ENCODE measurements around the gene TCF12. TPM values are rescaled to one million over a fixed set of nuclear protein-coding genes. Genes with fewer than 3 reads are reported as not detected.
A peak's percentile ranks its signal among the peaks of the same experiment; 100 is the strongest.

Gene TCF12
- total and polyA plus RNA-seq, 2 of the 8 experiments (the other 6 are each of a cell fraction or from before 2014, with no cell fraction given) = 85.8 to 101 TPM

DNA sequence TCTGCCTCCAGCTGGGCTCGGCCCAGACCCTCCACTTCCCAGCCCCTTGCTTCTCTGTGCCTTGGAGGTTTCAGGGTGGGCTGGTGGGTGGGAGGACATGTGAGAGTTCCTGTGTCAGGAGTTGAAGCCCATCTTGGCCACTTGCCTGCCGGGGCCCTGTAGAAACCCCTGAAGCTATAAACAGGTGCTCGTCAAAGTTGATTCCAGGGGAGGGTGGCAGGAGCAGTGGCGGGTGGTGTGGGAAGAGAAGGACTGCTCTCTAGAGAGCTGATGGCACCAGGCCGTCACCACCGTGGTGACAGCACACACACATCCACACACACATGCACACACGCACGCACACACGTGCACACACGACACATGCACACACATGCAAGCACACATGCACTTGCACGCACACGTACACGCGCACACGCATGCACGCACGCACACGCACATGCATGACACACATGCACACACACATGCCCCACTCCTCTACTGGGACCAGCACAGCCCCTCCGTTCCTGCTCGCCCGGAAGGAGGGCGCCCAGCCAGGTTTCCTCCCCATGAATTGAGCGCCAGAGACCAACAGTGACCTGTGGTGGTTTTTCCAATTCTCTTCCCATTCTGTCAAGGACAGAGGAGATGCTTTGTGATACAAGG is 401.6 kb downstream of the TCF12 start:
- CTCF ChIA-PET (ENCODE audit: partially characterized antibody) = interaction anchor here (0.9 kb wide), 1 partner anchor 8 kb away, joined by 4 read pairs; no protein-coding TSS in a partner anchor
- H3K79me1 ChIP-seq (ENCODE audit: low read depth, low read length) = no peaks in the 10 kb centered on the region
- H4K8ac ChIP-seq (ENCODE audit: extremely low read depth, insufficient read depth, low read length) = peak overlapping the region; percentile 20
- no peak for FAIRE-seq
- no peak overlapping the region for H3K9ac ChIP-seq (replicated peaks in 1 of 4; ENCODE audit: extremely low read depth in 1 of 4, low read depth in 3 of 4, low read length in 3 of 4)
- 0 out of 2 replicates have a peak overlapping the region, but pooled peaks have one; percentile 68 for H2BK5ac ChIP-seq (ENCODE audit: low read depth, low read length)
- peak overlapping the region; percentile 94; the same call in 1 of the 2 replicates for H2BK12ac ChIP-seq (ENCODE audit: low read depth, low read length)
- H3K18ac ChIP-seq (ENCODE audit: extremely low read depth, low read length) = no peak overlapping the region
- no peaks in the 10 kb centered on the region for H3K36me3 ChIP-seq (ENCODE audit: control insufficient read depth in 2 of 4, insufficient read depth in 4 of 4, low read length in 3 of 4)
- no peak overlapping the region; the same call in 1 of the 2 replicates for H2AK5ac ChIP-seq (ENCODE audit: low read depth, low read length)
- TF ChIP-seq HDAC6 (IDR thresholded peaks at IDR 0.05; ENCODE audit: low read depth, low read length) (no peak), KDM5A (IDR thresholded peaks at IDR 0.05; ENCODE audit: low read length) (no peak), EGR1 (IDR thresholded peaks at IDR 0.05; ENCODE audit: borderline replicate concordance, low read depth, low read length) (no peak), TAF7 (optimal IDR thresholded peaks at IDR 0.05; ENCODE audit: borderline replicate concordance, low read depth, low read length) (no peak), SIN3A (conservative IDR thresholded peaks at IDR 0.05 in 1 of 2, IDR thresholded peaks at IDR 0.05 in 1 of 2; ENCODE audit: low read depth in 1 of 2, low read length in 2 of 2) (no peak), GTF2F1 (IDR thresholded peaks at IDR 0.05; ENCODE audit: borderline replicate concordance, low read depth, low read length) (no peak), POLR2AphosphoS5 (IDR thresholded peaks at IDR 0.05; ENCODE audit: low read depth, low read length) (no peak), CTBP2 (IDR thresholded peaks at IDR 0.05; ENCODE audit: borderline replicate concordance, insufficient read depth, insufficient read length, low read length) (no peak), CHD1 (IDR thresholded peaks at IDR 0.05; ENCODE audit: low read depth, low read length) (no peak)
- H2BK15ac ChIP-seq (ENCODE audit: low read length) = peak overlapping the region; percentile 82; the same call in 1 of the 2 replicates
- H3K23ac ChIP-seq (ENCODE audit: insufficient read length) = no peak overlapping the region
- no peak overlapping the region for H3K56ac ChIP-seq (replicated peaks; ENCODE audit: insufficient read length, low read depth, low read length)
- no peak for DNase-seq (ENCODE audit: low read depth in 1 of 2, low spot score in 2 of 2)
- H3K4me2 ChIP-seq (ENCODE audit: insufficient read depth in 1 of 2, low read depth in 2 of 2, low read length in 2 of 2) = no peak overlapping the region
- no peak overlapping the region for H3K4me3 ChIP-seq (ENCODE audit: extremely low read depth in 1 of 4, insufficient read depth in 2 of 4, low read depth in 3 of 4, low read length in 4 of 4)
- H4K5ac ChIP-seq (ENCODE audit: insufficient read length, low read depth, low read length) = peak overlapping the region; percentile 35
- POLR2A ChIA-PET (ENCODE audit: partially characterized antibody) = interaction anchor here (2.6 kb wide), 1 partner anchor 13 kb away, joined by 9 read pairs; no protein-coding TSS in a partner anchor
- no peaks in the 10 kb centered on the region for H3K79me2 ChIP-seq (ENCODE audit: control insufficient read depth in 1 of 2, insufficient read depth in 2 of 2, low read length in 2 of 2)
- H3K4me1 ChIP-seq (replicated peaks in 1 of 4; ENCODE audit: control insufficient read depth in 3 of 4, insufficient read depth in 4 of 4, low read length in 3 of 4) = peaks cover 2 to 11% (median 5%) of the 10 kb centered on the region in 4 experiments; a peak in 6 of 7 replicates
- H3K4ac ChIP-seq (replicated peaks; ENCODE audit: insufficient read length, low read depth, low read length) = peak overlapping the region; percentile 96
- no peaks in the 10 kb centered on the region for H3K23me2 ChIP-seq (ENCODE audit: low read depth, low read length)
- 87% methylated on average over 21 of the region's 23 CpGs; no CpG with 5 or more reads in 1 of the 2 experiments for WGBS, 2 experiments (ENCODE audit: extremely low coverage in 1 of 2, insufficient coverage in 1 of 2, insufficient read length in 1 of 2, insufficient replicate concordance in 2 of 2, low coverage in 1 of 2, low lambda C conversion rate in 2 of 2, missing lambda C conversion rate in 1 of 2)
- no peaks in the 10 kb centered on the region for H3K27me3 ChIP-seq (replicated peaks in 1 of 4; ENCODE audit: control insufficient read depth in 3 of 4, extremely low read depth in 1 of 4, insufficient read depth in 3 of 4, low read length in 3 of 4)
- no peak overlapping the region for H2BK120ac ChIP-seq (replicated peaks; ENCODE audit: low read depth, low read length)
- H4K91ac ChIP-seq (replicated peaks; ENCODE audit: insufficient read length, low read length) = peak overlapping the region; percentile 99
- H3K9me3 ChIP-seq (ENCODE audit: insufficient read depth in 2 of 2, low read depth in 1 of 2, low read length in 1 of 2) = no peaks in the 10 kb centered on the region
- H2AFZ ChIP-seq (ENCODE audit: low read length) = peak overlapping the region; percentile 41
- no peak overlapping the region for H3K14ac ChIP-seq (ENCODE audit: insufficient read length)
- H3K27ac ChIP-seq (ENCODE audit: low read depth, low read length) = no peak overlapping the region; the same call in 1 of the 2 replicates
- H4K20me1 ChIP-seq (replicated peaks in 1 of 2; ENCODE audit: control insufficient read depth in 1 of 2, insufficient read depth in 2 of 2, low read length in 2 of 2) = peaks cover 0 to 2% of the 10 kb centered on the region in 2 experiments
- H2BK20ac ChIP-seq (ENCODE audit: low read length) = no peak overlapping the region
